ENCODE measurements around the gene ASGR2.

The ASGR2 gene

DNA sequence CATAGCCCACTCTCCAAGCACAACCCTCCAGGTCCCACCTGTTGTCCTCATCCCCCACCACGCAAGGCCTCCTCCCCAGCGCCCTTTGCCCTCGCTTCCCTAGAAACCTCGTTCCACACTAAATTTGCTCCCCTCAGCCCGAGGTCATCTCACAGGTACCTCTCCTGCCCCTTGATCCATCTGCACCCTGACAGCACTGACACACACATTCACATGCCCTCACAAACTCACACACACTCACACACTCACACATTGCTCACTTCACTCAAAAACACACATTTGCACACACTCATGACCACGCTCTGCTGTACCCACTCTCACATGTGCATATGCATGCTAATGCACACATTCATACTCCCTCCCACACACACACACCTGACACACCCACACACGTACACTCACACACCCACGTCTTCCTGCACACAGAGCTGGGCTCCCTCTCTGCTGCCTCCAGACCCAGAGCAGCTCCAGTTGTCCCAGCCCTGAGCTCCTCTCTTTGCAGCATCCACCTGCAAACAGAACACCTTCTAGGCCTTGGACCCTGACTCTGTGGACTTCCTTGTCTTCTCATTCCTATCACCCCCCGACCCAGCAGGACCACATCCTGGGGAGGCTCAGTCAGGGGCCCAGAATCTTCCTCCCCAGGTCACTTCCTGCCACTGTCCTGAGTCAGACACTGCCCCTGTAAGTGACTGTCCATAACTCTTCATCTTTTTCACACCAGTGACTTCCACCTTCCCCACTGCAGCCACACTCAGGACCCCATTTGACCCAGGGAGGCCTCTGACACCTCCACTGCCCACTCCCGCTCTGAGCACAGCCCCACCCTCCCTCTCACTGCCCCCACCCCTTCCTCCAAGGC lies 4.9 kb downstream of the ASGR2 start:
- TF ChIP-seq TOX (CRISPR knock-in tag; IDR thresholded peaks at IDR 0.05; ENCODE audit: borderline replicate concordance) (no peak), ARNTL (CRISPR knock-in tag; IDR thresholded peaks at IDR 0.05; ENCODE audit: borderline replicate concordance, low read depth) (no peak), ESRRG (CRISPR knock-in tag; IDR thresholded peaks at IDR 0.05) (no peak), PPARA (CRISPR knock-in tag; IDR thresholded peaks at IDR 0.05; ENCODE audit: borderline replicate concordance) (no peak), ZFP3 (CRISPR knock-in tag; IDR thresholded peaks at IDR 0.05) (no peak), ZNF70 (CRISPR knock-in tag; IDR thresholded peaks at IDR 0.05) (no peak), RARB (CRISPR knock-in tag; IDR thresholded peaks at IDR 0.05) (no peak), SNAI2 (CRISPR knock-in tag; IDR thresholded peaks at IDR 0.05) (no peak), OSR1 (CRISPR knock-in tag; IDR thresholded peaks at IDR 0.05) (no peak)
- TF ChIP-seq, protein P1, sequence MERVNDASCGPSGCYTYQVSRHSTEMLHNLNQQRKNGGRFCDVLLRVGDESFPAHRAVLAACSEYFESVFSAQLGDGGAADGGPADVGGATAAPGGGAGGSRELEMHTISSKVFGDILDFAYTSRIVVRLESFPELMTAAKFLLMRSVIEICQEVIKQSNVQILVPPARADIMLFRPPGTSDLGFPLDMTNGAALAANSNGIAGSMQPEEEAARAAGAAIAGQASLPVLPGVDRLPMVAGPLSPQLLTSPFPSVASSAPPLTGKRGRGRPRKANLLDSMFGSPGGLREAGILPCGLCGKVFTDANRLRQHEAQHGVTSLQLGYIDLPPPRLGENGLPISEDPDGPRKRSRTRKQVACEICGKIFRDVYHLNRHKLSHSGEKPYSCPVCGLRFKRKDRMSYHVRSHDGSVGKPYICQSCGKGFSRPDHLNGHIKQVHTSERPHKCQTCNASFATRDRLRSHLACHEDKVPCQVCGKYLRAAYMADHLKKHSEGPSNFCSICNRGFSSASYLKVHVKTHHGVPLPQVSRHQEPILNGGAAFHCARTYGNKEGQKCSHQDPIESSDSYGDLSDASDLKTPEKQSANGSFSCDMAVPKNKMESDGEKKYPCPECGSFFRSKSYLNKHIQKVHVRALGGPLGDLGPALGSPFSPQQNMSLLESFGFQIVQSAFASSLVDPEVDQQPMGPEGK (CRISPR knock-in tag; IDR thresholded peaks at IDR 0.05; ENCODE audit: borderline replicate concordance), result no peak
- TF ChIP-seq, protein P2, sequence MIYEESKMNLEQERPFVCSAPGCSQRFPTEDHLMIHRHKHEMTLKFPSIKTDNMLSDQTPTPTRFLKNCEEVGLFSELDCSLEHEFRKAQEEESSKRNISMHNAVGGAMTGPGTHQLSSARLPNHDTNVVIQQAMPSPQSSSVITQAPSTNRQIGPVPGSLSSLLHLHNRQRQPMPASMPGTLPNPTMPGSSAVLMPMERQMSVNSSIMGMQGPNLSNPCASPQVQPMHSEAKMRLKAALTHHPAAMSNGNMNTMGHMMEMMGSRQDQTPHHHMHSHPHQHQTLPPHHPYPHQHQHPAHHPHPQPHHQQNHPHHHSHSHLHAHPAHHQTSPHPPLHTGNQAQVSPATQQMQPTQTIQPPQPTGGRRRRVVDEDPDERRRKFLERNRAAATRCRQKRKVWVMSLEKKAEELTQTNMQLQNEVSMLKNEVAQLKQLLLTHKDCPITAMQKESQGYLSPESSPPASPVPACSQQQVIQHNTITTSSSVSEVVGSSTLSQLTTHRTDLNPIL (CRISPR knock-in tag; IDR thresholded peaks at IDR 0.05; ENCODE audit: low read depth), result no peak
- ATAC-seq, result no peak

DNA sequence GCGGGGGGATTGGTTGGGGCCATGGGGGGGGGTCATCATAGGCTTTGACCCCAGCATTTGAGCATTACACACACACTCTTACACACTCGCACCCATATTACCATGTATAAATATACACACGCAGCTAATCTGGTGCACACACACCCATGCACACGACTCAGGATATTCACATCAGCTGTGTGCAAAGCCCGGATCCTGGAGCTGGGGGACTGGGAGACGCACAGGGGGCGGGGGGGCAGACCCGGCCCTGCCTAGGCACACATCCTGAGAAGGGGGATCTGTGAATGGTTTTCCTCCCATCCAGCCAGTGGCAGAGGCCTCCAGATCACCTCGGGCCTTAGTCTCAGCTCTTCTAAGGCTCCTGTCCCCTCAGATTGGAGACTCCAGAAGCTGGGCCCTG lies 5.6 kb downstream of the ASGR2 start:
- no peak for TF ChIP-seq RARB (CRISPR knock-in tag; IDR thresholded peaks at IDR 0.05)
- TF ChIP-seq ZFP30 (CRISPR knock-in tag; IDR thresholded peaks at IDR 0.05), result no peak
- ATAC-seq, result no peak

DNA sequence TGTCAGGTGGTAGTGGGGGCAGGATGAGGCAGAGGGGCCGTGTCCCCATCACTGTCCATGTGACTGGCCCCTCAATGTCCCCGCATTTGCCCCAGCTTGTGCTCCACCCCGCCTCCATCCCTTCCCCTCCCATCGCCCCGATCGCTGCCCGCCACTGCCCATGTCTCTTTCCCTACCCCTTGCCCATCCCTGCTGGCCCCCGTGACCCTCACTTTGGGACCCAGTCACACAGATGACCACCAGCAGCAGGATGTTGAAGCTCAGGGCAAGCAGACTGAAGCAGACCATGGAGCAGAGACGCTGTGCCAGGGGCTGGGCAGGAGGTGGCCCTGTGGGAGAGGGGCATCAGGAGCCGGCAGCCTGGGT lies 6.1 kb downstream of the ASGR2 start:
- ATAC-seq, result no peak
- TF ChIP-seq ISL1 (CRISPR knock-in tag; IDR thresholded peaks at IDR 0.05) (no peak), ZFP30 (CRISPR knock-in tag; IDR thresholded peaks at IDR 0.05) (no peak), ZFP3 (CRISPR knock-in tag; IDR thresholded peaks at IDR 0.05) (no peak), OSR1 (CRISPR knock-in tag; IDR thresholded peaks at IDR 0.05) (no peak)

DNA sequence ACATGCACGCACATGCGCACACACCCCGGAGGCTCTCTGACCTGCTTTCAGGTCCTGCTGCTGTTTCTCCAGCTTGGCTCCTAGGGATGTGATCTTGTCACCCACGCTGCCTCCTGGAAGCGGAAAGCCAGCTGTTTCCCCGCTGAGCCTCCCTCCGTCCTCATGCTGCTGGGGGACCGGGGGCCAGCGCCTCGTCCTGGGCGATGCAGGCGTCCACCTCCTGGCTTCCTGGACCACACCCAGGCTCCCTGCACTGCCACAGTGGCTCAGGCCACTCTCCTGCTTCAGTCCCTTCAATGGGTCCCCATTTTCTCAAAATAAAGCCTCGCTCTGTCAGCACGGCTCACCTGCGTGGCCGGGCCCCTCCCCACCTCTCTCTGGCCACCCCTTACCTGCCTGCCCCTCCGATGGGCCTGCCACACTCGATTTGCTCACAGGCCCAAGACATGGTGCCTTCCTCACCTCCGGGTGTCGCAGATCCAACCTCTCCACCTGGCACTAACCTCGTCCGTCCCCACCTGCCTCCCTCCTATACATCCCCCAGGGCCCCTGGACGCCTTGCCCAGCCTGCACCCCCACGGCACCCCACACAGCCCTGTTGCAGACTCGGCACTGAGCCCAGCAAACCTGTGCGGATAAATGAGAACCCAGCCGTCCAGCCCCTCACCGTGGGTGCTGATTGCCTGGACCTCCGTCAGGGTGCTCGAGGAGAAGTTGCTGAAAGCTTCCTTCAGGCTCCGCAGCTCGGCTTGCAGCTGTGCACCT lies 6.6 kb downstream of the ASGR2 start:
- ATAC-seq, result no peak
- TF ChIP-seq CSDC2 (CRISPR knock-in tag; IDR thresholded peaks at IDR 0.05), result no peak
- TF ChIP-seq ARNTL (CRISPR knock-in tag; IDR thresholded peaks at IDR 0.05; ENCODE audit: borderline replicate concordance, low read depth), result no peak
- TF ChIP-seq, protein P2 (CRISPR knock-in tag; IDR thresholded peaks at IDR 0.05; ENCODE audit: low read depth), result no peak
- no peak for TF ChIP-seq ZC3H10 (CRISPR knock-in tag; IDR thresholded peaks at IDR 0.05)
- no peak for TF ChIP-seq ESRRG (CRISPR knock-in tag; IDR thresholded peaks at IDR 0.05)
- no peak for TF ChIP-seq PPARA (CRISPR knock-in tag; IDR thresholded peaks at IDR 0.05; ENCODE audit: borderline replicate concordance)
- no peak for TF ChIP-seq ZNF8 (CRISPR knock-in tag; IDR thresholded peaks at IDR 0.05)

DNA sequence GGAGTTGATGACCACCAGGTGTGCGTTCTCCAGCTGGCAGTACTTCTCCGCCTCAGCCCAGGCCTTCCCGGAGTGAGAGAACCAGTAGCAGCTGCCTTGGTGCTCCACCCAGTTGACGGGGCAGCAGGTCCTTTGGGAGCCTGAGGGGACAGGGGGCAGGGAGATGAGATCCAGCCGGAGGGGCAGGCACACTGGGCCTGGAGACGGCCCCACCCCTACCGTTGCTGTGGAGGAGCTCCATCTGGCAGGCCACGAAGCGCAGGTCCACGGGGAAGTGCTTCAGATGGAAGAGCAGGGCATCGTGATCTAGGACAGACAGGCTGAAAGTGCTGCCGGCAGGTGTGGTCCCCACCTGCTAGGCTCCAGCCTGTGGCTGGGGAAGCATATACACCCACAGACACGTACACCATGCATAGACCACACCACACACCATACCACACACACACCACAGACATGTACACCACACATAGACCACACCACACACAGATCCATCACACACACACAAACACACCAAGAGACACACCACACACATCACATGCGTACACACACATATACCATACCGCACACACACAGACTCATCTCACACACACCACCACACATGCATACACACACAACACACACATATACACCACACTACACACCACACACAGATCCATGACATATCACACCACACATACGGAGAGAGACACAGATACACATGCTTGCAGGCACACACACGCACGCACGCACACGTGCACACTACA lies 7.4 kb downstream of the ASGR2 start:
- TF ChIP-seq GLIS3 (CRISPR knock-in tag; IDR thresholded peaks at IDR 0.05) (no peak), ZFP30 (CRISPR knock-in tag; IDR thresholded peaks at IDR 0.05) (no peak), ARNTL (CRISPR knock-in tag; IDR thresholded peaks at IDR 0.05; ENCODE audit: borderline replicate concordance, low read depth) (no peak), TOX (CRISPR knock-in tag; IDR thresholded peaks at IDR 0.05; ENCODE audit: borderline replicate concordance) (no peak), OSR1 (CRISPR knock-in tag; IDR thresholded peaks at IDR 0.05) (no peak), ZNF70 (CRISPR knock-in tag; IDR thresholded peaks at IDR 0.05) (no peak)
- TF ChIP-seq, protein P3, sequence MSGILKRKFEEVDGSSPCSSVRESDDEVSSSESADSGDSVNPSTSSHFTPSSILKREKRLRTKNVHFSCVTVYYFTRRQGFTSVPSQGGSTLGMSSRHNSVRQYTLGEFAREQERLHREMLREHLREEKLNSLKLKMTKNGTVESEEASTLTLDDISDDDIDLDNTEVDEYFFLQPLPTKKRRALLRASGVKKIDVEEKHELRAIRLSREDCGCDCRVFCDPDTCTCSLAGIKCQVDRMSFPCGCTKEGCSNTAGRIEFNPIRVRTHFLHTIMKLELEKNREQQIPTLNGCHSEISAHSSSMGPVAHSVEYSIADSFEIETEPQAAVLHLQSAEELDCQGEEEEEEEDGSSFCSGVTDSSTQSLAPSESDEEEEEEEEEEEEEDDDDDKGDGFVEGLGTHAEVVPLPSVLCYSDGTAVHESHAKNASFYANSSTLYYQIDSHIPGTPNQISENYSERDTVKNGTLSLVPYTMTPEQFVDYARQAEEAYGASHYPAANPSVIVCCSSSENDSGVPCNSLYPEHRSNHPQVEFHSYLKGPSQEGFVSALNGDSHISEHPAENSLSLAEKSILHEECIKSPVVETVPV (CRISPR knock-in tag; IDR thresholded peaks at IDR 0.05), result no peak

More for the DNA sequence above, 7.4 kb downstream of the ASGR2 start:
- no peak for ATAC-seq
